NCI-H1092 (cell line): Measurements from ENCODE around the gene CHST11.

ENCODE experiments used
- DNase-seq: peaks from one replicate; lab custom pipeline; 2025; lab: John Stamatoyannopoulos, UW

The CHST11 gene

DNA sequence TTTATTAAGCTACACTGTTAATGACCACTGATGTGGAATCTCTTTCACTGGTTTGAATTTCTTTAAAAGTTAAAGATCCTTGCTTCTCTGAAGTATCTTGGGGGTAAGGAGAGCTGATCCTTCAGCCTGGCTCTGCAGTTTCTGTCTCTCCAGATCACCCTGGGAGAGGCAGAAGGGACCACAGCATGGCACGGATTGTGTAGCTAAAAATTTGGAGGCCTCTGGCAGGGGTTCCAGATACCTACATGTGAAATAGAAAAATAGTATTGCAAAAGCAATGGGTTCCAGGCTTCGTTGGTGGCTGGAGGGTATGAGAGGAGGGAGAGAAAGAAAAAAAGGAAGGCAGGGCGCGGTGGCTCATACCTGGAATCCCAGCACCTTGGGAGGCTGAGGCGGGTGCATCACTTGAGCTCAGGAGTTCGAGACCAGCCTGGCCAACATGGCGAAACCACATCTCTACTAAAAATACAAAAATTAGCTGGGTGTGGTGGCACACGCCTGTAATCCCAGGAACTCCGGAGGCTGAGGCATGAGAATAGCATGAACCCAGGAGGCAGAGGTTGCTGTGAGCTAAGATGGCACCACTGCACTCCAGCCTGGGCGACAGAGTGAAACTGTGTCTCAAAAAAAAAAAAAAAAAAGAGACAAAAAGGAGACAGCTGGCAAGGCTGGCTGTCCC is 3.4 kb downstream of the CHST11 start:
- DNase-seq = no peak

DNA sequence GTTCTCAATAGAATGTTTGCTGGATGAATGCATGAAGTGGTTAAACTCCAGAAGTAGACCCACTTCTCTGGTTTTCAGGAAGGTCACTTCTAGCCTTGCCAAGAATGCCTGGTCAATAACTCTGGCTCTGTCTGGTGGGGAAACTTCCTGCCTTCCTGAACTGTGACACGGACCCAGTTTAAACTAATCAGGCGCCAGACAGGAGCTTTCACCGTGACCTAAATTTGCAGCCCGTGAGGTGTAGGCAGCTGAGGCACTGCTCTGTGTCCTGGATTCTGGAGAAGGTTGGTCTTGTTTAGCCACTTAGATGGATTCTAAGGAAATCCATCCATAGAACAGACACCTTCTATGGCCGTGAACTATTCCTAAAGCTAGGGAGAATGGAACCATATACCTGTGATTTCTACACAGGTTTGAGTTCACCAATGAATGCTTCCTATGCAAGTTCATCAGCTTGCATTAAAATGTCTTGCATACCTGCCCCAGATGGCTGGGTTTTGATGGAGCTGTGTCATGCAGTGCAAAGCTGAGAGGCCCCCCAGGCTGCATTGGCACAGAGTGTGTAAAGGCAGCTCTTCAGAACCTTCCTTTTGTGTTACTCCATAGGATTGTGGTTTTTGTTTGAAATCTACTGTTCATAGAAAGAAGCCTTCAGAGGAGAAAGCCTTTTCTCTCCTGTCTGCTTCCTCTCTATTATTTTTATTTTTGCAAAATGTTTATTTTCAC is 4.4 kb downstream of the CHST11 start:
- no peak for DNase-seq

DNA sequence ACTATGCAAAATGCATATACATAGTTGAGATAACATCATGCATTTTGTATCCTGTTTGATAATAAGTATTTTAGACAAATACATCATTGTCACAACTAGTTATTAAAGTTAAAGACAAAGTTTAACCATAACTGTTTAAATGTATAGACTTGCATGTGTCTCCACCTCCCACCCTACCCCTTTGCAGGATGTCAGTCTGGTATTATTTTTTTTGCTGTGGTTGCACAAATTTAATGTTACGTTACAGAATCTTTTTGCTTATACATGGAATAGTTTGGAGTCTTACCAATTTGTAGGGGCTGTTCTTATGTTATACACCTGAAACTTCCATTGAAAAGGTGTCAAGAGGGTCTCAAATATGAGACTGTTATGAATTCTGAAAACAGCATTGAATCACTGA is 5.6 kb downstream of the CHST11 start:
- no peak for DNase-seq

DNA sequence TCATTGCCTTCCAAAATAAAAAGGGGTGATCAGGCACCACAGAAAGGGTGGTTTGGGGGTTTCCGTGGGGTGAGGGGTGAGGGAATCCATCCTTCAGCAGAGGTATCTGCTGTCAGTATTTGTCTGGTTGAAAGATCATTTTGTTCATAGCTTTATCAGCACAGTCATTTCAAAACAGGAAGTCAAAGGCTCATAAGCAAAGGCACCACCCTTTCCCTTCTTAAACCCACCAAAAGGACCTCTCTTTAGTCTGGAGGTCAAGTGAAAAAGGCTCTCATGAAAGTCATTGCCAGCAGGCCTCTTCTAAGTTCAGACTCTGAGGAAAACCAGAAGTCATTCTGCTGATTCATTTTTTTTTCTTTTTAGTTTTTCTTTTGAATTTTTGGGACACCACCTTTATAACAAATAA is 6.2 kb downstream of the CHST11 start:
- no peak for DNase-seq

DNA sequence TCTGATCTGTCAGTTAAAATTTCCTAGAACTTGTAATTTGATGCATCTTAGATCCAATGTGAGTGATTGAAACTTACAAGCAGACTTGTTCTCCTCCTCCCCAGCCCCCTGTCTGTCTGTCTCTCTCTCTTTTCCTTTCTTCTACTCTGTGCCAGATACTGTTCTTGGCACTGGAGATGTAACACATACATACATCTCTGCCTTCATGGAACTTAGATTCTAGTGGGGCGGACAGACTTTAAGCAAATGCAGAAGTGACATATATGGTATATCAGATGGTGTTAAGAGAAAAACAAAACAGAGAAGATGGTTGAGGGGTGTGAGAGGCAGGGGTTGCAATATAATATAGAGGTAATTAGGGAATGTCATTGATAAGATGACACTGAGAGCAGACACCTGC is 6.6 kb downstream of the CHST11 start:
- DNase-seq = no peak

DNA sequence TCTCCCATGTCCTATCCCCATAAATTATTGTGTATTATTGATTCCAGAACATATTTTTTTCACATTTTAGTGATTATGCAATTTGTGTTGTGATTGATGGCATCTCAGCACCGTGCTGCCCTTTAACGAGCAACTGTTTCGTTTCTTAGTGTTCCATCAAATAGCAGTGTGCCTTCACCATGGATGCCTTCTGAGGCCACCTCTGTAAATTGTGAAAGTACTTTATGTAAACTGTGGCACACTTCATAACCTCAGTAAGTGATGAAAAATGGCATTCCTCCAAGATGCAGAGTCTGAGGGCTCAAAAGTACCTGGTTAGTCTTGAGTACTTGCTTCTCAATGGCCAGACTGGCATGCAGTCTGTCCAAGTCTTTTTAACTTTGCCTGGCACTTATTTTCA is 8.2 kb downstream of the CHST11 start:
- no peak for DNase-seq

DNA sequence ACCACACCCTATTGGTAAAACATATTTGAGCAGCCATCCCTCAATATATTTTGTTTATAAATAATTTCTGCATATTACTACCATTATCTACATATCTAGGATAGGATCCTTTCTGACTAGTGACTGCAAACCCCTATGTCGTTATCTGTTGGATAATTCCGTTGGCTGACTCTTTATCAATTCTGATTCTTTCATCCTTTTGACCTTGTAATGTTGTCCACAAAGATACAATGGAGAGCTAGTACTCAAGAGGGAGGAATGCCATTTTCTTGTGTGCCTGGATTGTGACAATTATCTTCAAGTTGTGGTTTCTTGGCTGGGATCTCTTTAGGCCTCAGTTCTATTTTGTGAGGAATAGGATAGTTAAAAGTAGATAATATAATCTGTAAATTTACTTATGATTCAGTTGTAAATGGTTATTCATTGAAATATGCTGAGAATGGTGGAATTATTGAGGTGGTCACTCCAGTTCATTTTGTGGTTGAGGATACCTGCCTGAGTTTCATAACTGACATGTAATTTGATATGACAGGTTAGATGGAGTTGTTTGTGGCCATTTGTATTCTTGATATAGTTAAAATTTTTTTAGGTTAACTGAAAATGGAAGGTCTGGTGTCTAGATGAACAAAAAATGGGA is 10.1 kb downstream of the CHST11 start:
- no peak for DNase-seq

DNA sequence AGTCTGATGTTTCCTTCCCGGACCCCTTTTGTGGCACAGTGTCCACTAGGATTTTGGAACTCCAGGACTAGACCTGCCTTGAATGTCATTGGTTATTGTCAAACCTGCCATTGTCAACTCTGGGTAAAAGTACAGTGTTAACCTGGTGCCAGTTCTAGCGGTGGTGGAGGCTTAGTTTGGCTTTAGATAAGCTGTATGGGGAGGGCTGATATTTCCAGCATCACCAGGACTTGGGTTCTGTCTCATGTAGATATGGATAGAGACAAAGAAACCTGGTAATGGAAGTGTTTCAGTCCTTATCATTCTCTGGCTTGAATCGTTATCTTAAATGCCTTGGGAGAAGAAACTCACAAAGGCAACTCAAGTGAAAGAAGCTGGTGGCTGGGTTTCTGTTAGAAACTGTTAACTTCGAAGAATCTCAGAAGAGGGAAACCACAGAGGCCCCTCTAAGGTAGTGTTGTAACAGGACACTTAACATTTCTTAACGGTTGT is 10.6 kb downstream of the CHST11 start:
- no peak for DNase-seq

DNA sequence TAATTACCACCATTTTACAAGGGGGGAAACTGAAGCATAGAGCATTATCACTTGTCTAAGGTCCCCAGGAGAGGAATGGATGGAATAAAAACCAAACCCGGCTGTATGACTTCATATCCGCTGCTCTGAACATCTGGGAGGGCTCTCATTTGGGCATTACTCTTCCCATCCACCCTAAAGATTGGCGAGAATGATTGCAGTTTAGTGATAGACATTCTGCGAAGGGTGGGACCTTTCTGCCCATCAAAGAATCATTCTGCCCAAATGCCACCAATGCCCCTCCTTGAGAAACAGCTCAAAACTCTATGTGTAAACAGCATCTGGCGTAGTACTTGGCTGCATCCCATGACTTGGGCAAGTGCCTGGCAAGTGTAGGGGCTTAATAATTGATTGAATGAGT is 11.6 kb downstream of the CHST11 start:
- DNase-seq = no peak

DNA sequence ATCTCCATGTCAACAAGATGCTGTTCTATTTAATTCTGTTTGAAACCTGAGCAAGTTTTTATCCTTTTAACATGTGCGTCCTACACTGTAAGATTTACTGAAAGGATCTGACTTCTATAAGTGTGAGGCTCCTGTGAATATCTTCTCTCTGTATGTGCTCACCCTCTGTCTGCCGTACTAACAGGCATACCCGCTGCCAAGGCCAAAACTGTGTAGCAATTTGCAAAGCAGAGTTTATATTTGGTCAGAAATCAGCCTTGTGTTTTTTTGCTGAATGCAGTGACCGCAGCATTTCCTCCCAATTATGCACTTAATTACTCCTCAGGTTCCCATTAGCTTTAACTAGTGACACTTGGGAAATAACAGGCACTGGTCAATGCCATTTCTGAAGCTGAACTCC is 12.3 kb downstream of the CHST11 start:
- no peak for DNase-seq

DNA sequence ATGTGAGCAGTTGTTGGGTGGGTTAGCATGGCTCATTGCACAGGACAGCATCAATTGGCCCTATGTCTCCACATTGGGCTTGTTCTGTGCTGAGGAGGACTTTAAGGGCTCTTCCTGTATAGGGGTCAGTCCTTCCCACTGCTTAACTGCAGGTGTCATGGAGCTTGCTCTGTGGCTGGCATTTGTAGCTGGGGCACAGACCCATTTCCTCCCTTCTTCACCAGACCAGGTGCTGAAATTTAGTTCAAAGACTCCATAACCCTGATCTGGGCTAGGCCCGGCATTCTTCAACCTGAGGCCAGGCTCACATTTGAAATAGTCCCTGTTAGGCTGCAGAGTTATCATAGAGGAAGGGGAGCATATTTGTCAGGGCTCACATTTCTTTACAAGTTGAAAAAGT is 12.8 kb downstream of the CHST11 start:
- no peak for DNase-seq

DNA sequence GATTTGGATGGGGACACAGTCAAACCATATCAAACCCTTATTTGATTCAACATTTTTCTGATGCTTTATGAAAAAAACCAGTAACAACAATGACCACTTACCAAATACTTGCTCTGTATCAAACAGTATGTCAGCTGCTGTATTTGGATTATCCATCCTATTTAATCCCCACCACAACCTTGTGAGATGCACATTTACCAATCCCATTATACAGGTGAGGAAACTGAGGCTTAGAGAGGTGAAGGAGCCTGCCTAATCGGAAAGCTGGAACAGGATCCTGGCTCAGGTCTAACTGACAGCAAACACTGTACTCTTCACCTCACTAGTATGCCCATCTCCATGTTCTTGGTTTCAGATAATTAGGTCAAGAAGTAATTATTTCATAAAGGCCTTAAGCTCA is 13.8 kb downstream of the CHST11 start:
- DNase-seq = no peak

DNA sequence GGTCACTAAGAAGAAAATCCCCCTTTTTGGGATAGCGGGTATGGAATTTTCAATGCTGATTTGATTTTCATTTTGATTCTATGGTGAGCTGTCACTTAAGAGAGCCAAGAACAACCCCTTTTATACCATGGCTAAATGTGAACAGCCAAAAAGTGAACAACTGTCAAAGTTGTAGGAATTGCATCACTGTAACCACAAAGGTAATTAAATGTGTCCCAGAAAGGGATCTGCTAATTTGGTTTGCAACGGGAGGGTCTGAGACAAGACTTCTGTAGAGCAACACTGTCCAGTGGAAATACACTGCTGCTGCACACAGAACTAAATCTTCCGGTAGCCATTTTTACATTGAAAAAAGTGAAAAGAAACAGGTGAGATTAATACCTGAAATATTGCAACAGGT is 14.6 kb downstream of the CHST11 start:
- DNase-seq = no peak

DNA sequence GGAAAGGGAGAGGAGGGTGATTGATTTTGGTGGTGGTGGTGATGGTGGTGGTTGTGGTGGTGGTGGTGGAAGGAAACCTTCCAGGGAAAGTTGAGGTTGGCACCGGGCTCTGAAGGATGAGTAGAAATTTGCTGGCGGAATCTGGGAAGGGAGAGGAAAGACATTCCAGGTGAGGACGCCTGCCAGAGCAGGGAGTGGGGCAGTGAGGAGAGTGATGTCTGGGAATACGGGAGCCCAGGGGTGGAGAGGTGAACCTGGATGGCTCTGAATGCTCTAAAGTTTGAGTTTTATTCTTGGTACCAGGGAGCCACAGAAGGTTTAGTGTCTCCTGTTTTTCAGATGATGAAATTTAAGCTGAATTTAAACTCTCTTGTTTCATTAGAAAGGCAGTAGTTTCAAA is 16.0 kb downstream of the CHST11 start:
- DNase-seq = no peak

DNA sequence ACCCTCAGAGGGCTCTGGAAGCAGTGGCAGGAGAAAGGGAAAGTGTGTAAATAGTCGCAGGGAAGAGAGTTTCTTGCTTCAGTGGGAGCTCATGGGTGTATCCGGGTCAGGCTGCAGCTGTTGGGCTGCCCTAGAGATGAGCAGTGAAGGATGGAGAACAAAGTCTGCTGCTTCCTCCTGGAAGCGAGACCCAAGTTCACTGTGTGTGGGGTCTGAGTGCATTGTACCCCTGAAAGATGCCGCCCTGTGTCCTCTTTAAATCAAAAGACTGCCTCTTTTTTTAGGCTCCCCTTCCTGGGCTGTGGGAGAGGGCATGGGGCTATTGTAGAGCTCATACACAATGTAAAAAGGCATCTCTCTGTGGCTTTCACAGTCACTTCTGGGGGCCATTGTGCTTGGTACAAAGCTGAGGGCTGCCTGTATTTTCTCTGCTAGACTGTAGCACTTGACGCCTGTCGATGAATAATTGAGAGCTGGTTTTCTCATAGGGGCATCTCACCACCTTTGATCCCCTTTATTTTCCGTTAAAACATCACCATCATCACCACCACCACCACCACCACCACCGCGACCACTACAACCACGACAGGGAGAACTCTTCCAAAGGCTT is 16.7 kb downstream of the CHST11 start:
- no peak for DNase-seq

DNA sequence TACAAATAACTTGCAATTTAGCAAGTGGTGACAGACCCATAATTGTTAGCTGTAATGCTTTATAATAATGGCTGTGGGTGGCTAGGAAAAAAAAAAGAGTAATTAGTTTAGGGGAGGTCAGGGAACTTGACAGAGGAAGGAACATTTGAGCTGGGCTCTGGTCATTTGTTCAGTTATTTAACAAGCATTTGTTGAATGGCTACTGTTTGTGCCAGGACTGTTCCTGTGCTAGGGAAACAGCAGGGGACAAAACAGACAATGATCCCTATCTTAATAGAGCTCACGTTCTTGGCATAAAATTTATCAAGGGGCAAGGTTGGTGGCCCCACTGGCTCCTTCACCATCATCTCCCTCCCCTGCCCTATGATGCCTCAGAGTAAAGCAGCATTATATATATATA is 18.5 kb downstream of the CHST11 start:
- DNase-seq = no peak

DNA sequence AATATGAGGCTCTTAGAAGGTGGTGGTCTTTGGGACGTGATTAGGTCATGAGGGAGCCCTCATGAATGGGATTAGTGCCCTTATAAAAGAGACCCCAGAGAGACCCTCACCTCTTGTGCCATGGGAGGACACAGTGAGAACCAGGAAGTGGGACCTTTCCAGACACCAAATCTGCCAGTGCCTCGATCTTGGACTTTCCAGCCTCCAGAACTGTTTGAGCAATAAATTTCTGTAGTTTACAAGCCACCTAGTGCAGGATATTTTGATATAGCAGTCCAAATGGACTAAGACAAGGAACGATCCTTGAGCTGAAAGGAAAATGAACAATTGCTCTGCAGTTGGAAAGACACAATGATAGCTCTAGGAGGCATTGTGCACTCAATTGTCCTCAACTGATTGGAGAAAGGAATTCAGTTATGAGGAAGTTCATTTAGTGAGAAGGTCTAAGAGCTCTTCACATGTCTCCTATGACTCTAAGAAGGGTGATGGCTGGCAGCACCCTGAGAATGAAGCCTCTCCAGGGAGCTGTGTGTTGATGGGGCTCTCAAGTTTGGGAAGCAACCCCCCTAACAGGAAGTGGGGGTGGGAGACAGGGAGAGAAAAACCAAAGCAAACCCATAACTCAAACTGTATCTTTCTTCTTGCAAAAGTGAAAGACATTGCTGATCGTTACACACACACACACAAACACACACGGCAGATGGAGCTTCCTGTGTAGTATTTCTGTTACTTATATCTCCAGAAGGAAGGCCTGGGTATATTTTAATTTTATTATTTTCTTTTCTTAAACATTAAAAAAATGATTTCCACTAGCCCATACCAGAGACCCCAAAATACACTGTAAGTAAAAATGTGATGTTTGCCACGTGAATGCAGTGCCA is 21.0 kb downstream of the CHST11 start:
- DNase-seq = no peak

DNA sequence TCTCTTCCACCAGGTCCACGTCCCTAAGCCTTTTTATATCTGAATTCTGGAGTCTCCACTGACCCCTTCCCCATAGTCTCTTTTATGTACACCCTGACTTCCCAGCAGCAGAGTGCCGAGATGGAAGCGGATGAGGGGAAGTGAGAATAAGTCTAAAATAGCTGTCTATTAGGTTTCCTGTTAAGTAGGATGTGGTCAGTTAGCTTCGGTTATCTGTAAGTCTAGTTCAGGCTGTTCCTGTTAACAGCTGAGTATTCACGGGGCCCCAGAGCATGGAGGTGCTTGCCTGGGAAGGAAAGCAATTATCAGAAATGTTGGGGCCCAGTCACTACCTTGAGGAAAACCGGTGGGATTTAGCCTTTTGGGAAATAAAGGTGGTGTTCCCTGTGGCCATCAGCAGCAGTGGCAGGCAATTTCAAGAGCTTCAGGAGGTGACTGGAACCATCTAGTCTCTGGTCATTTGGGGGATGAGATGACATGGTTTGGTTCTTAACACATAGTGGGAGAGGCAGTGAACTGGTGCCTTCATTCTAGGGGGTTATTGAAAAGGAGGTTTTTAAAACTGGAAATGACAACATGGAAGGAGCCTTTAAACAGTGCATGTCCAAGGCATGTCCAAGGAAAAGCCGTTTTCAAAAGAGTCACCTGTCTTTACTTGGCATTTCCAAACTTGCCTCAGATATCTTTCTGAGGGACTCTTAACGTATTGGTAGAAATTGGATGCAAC is 21.8 kb downstream of the CHST11 start:
- no peak for DNase-seq

DNA sequence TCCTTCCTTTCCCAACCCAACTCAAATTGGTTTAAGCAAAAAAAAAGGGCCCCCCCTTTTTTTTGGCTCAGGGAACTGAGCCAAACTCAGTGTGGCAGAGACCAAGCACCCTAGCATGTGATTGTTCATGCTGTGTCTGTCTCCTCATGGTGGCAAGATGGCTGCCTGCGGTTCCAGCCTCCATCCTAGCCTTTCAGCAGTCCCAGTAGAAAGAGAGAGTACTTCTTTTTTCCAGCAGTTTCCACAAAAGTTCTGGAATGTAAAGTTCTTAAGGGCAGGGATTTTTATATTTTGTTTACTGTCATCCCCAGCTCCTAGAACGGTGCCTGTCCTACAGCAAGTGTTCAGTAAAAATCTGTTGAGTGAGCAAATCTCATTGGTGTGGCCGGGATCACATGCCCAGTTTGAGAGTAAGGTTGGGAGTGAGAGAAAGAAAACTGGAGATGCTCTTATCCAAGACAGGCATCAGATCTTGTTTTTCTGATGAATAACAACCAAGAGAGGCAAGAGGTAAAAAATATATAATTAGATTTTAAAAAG is 22.4 kb downstream of the CHST11 start:
- DNase-seq = no peak

DNA sequence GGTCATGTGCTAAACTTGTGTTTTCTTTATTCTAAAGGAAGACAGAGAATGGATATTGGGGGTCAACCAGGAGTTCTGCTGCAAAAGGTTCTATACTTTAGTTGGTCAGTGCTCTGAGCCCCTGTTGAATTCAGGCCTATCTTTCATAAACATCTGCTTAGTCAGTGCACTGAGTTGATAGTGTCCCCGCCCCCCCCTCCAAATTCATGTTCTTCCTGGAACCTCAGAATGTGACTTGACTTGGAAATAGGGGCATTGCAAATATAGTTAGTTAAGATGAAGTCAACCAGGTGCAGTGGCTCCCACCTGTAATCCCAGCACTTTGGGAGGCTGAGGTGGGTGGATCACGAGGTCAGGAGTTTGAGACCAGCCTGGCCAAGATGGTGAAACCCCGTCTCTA is 23.3 kb downstream of the CHST11 start:
- no peak for DNase-seq
